ENCODE measurements around the gene ZCCHC24. TPM values are rescaled to one million over a fixed set of nuclear protein-coding genes. Genes with fewer than 3 reads are reported as not detected.

The ZCCHC24 gene
- total RNA-seq, 4 donors from 2014 or later = 47.1 to 73.6 (median 55.5) TPM

- no peak for TF ChIP-seq CTCF (IDR thresholded peaks at IDR 0.05)
- no peak for ATAC-seq (ENCODE audit: low FRiP score)
- no peak for DNase-seq (ENCODE audit: low spot score)
These were observed 64.3 kb downstream of the ZCCHC24 start for GRCh38 chr10:79380946-79381721.

DNA sequence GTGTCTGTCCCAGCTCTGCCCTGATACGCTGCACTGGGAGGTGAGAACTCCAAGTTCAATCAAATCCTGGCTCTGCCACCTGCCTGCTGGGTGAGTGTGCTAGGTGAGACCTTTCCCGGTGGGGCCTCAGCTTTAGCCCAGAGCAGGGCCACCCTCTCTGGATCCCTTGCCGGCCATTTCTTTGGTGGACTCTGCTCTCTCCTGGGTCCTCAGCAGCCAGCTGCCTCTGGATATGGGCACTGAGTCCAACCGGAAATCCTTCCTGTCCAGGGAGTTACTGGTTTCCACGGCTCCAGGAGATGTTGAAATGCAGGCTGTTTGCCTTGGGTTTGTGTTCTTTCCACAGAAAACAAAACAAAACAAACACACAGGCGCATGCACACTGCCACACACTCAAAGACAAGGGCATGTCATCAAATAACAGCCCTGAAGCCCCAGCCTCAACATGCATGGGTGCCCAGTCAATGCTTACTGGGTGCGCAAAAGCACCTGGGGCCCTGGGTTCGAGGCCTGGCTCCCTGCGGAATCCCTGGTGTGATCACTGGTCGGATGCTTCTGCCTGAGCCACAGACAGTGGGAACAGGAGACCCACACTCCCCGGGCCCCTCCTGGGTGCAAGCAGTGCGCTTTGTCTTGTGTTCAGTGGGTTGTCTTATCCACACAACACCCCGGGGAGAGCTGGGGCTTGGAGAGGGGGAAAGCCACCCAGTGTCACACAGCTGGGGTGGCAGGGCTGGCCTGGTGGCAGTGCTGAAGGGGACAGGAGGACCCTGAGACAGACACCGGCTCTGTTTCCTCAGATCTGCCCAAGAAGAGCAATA lies 65.1 kb downstream of the ZCCHC24 start:
- TF ChIP-seq CTCF (IDR thresholded peaks at IDR 0.05) = no peak
- peak; percentile 50 for ATAC-seq (ENCODE audit: low FRiP score)
- DNase-seq (ENCODE audit: low spot score) = no peak

DNA sequence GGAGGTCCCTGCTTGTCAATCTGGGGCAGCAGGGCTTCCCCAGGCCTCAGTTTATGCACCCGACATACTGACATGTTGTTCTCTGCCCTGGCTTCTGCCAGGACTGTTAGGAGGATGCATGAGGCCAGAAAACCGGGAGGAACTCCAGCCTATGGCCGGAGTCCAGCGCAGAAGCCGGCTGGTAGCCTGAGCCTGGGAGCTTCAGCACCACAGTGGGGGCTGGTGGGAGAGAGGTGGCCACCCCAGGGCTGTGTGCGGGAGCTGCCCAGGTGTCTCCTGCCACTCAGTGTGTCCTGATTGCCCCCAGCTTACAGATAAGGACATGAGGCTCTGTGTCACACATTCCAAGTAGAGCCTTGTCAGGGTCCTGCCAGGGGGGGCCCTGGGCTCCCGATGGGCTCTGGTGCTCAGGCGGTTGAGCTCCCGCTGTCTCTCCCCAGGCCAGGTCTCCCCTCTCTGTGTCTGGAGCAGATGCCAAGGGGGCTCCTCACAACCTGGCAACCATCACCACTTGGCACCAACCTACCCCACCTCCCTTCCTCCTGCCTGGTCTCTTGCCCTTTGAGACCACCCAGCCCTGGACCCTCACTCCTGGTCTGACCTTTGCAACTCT lies 65.8 kb downstream of the ZCCHC24 start:
- TF ChIP-seq CTCF (IDR thresholded peaks at IDR 0.05) = no peak
- ATAC-seq (ENCODE audit: low FRiP score) = peak; percentile 9
- no peak for DNase-seq (ENCODE audit: low spot score)

GRCh38 chr10:79378647-79379511 lies 66.5 kb downstream of the ZCCHC24 start:
- no peak for TF ChIP-seq CTCF (IDR thresholded peaks at IDR 0.05)

DNA sequence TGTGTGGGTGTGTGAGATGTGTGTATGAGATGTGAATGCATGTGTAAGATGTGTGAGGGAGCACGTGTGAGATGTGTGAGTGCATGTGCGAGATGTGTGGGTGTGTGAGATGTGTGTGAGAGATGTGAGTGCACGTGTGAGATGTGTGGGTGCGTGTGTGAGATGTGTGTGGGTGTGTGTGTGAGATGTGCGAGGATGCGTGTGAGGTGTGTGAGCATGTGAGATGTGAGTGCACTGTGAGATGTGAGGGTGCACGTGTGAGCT lies 67.1 kb downstream of the ZCCHC24 start:
- DNase-seq (ENCODE audit: low spot score) (no peak), ATAC-seq (ENCODE audit: low FRiP score) (no peak)
- no peak for TF ChIP-seq CTCF (IDR thresholded peaks at IDR 0.05)

More at GRCh38 chr10:79378647-79379511, 66.5 kb downstream of the ZCCHC24 start:
- ATAC-seq (ENCODE audit: low FRiP score) (no peak), DNase-seq (ENCODE audit: low spot score) (no peak)

DNA sequence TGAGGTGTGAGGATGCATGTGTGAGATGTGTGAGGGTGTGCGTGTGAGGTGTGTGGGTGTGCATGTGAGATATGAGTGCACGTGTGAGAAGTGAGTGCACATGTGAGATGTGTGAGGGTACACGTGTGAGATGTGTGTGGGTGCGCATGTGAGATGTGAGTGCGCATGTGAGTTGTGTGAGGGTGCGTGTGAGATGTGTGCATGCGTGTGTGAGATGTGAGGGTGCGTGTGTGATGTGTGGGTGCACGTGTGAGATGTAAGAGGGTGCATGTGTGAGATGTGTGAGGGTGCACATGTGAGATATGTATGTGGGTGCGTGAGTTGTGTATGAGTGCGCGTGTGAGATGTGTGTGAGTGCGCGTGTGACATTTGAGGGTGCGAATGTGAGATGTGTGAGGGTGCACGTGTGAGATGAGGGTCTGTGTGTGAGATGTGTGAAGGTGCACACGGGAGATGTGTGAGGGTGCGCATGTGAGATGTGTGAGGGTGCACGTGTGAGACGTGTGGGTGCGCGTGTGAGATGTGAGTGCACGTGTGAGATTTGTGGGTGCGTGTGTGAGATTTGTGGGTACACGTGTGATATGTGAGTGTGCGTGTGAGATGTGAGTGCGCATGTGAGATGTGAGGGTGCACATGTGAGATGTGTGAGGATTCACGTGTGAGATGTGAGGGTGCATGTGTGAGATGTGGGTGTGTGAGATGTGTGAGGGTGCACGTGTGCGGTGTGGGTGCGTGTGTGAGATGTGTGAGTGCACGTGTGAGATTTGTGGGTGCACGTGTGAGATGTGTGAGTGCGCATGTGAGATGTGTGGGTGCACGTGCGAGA lies 67.7 kb downstream of the ZCCHC24 start:
- no peak for DNase-seq (ENCODE audit: low spot score)
- no peak for TF ChIP-seq CTCF (IDR thresholded peaks at IDR 0.05)
- no peak for ATAC-seq (ENCODE audit: low FRiP score)

All from omental fat pad (tissue), 4 donors.